Activated CD4-positive, CD25-positive, alpha-beta regulatory T cell treated with anti-CD3 and anti-CD28 coated beads, Interleukin-2, amount 50 U/mL, for 16 hours (primary cell): Measurements from ENCODE around the gene HLA-DPA1.
"Not testable (repeated sequence)": the region's sequence is repeated elsewhere in the genome, so short reads cannot be mapped to it uniquely, and the experiment has no call there.

ENCODE experiments used
- DNase-seq: peaks from one replicate; pipeline ENCODE4 v3.0.0-alpha.2; 2020; ENCODE audit warnings: low read depth, low spot score

Gene HLA-DPA1

DNA sequence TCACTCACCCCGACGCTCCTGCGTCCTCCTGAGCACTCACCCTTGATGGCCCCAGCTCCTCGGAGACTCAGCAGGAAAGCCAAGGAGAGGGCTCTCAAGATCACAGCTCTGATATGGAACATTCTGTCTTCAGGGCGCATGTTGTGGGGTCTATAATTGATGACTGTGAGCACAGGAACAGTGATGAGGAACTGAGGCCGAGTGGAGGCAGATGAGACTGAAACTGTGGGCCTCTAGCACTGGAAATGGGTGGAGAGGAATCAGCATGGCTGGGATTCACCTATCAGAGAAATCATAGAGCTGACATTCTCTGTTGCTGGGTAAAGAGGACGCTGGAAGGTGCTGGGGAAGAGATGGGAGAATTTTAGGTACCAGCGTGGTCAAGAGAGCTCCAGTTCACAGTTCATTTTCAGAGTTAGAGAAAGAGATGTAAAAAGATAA, at the start of gene HLA-DPA1:
Gene HLA-DPA1 (minus strand): TSS at position 219 of the 441 bp plus-strand sequence.
- DNase-seq: peak; percentile 22

DNA sequence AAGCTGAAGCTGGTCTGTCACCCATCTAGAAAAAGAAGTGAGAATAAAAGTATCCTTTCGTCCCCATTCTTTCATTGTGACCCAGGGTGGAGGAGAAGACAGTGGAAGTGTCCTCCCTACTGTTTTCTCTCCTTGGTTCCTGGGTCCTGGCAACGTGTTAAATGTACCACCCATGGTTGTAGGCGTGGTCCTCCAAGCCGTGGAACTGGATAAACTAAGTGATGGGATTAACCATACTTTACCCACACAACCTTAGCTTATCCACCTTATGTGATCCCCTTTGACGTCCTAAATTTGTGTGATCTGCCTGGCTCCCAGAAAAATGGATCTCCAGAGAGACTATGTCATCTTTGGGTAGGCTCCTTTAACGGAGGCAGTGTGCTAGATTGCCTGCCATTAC, 49.7 kb upstream of the HLA-DPA1 start:
- no peak for DNase-seq

DNA sequence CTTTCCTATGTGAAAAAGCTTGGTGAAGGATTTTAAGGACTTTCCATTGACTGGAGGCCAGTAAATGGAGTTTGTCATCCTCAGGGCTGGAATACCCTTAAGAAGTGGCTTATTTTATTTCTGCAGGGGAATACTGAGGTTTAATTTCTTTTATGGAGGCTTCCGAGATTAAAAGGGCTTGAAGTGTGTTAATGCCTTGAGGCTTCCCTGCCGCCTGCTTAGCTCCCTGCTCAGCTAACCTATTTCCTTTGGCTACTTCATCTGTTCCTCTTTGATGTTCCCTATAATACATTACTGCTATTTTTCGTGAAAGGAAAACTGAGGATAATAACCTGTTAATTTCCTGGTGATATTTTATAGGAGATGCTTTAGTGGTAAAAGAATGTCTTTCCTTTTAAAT, 46.6 kb upstream of the HLA-DPA1 start:
- no peak for DNase-seq

DNA sequence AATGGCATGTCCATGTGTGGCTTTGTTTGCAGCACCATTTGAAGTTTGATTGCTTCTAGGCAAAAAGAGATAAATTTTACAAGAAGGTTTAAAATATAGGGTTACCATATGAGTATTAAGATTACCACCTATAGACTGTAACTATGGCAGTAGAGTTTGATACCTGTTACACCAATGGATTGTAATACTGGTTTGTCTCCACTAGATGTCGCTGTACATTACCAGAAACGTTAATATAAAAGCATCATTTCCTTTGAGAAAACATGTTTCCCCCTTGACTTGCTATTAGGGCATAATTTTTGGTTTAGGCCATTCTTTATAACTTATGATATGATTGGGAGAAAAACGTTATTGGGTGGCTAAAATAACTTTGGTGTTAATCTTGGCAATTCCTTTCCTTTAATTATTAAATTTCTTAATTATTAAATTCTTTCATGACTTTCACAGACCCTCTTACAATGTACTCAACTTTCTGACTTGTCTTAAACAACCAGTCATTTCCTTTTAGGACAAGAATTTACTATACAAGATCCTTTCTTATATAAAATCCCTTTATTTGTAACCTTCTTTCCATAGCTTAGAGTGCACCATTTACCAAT, 45.2 kb upstream of the HLA-DPA1 start:
- no peak for DNase-seq

DNA sequence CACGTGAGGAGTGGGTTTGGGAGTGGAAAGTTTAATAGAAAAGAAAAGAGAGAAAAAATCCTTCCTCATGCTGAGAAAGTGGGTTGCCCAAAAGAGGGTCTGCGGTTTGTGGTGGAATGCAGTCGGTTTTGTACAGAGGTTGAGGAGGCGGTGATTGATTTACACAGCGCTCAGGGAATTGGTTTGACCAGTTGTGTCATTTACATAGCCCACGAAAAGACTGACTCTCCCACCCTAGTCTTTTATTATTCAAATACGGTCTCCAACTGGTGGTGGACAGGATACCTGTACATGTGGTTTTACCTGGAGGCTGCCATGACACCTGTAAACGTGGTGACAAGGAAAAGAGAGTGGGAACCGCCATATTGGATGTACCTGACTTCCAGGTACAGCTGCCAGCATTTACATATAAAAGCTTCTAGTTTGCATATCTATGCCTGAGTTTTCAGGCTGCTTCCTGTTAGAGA, 44.4 kb upstream of the HLA-DPA1 start:
- DNase-seq: no peak

GRCh38 chr6:33116841-33117711, 43.6 kb upstream of the HLA-DPA1 start:
- DNase-seq: no peak

DNA sequence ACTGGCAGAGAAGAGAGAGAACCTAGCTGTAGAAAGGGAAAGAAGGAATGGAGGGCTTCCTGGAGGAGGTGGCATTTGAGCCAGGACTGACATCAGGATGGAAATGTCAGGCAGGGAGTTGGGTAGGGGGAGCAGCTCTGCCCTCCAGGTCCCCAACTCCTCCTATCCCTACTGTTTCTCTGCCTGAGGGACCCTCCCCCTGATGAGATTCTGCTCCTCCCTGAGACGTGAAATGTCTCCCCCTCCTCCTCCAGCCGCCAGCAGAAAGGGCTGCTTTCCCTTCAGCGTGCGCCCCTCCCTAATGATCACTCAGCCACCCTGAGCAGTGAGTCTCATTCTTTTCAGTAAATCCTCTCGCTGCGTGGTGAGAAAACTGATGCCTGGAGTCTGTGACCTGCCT, 43.0 kb upstream of the HLA-DPA1 start:
- no peak for DNase-seq

- no peak for DNase-seq
These were observed 41.0 kb upstream of the HLA-DPA1 start for GRCh38 chr6:33114406-33114805.

GRCh38 chr6:33113755-33114154, 40.3 kb upstream of the HLA-DPA1 start:
- DNase-seq: no peak

GRCh38 chr6:33112148-33112547, 38.7 kb upstream of the HLA-DPA1 start:
- no peak for DNase-seq

DNA sequence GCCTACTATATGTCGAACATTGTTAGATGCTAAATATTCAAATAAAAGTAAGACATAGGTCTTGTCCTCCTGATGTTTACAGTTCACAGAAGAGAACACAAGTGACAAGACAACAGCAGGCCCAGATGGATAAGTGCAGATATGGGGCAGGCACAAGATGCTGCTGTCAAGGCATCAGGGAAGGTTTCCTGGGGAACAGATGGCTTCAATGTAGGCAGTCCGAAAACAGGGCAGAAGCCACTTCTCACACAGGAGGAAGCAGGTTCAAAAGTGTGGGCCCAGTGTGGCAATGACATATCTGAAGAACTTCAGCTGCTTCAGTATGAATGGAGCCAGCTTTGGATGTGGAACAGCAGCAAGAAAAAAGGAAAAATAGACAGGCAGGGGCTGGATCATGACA, 34.9 kb upstream of the HLA-DPA1 start:
- no peak for DNase-seq

- DNase-seq: no peak
These were observed 34.2 kb upstream of the HLA-DPA1 start for GRCh38 chr6:33107641-33108040.

GRCh38 chr6:33105916-33106871, 32.7 kb upstream of the HLA-DPA1 start:
- no peak for DNase-seq

GRCh38 chr6:33105386-33105785, 31.9 kb upstream of the HLA-DPA1 start:
- DNase-seq: no peak

- no peak for DNase-seq
These were observed 31.4 kb upstream of the HLA-DPA1 start for GRCh38 chr6:33104887-33105286.

- DNase-seq: no peak
These were observed 30.3 kb upstream of the HLA-DPA1 start for GRCh38 chr6:33103776-33104175.

- DNase-seq: not testable (repeated sequence)
These were observed 27.8 kb upstream of the HLA-DPA1 start for GRCh38 chr6:33101121-33101737.

GRCh38 chr6:33095681-33096080, 22.2 kb upstream of the HLA-DPA1 start:
- no peak for DNase-seq

DNA sequence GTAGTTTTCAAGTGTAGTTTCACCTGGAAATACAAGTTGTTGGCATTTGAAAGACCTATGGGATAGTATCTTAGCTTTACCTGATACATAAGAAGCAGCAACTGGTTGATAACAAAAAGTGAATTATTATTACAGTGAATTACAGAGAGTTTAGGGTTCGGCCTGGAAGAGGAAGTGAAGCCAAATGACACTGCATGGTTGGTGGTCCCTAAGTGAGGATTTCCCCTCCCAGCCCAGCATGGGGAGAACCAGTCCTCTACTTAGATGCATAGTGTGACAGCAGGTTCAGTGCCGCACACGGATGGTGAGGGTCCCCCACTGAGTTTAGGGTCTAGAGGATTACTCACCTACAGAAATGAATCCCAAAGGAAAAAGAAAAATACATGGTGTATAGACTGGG, 20.4 kb upstream of the HLA-DPA1 start:
- no peak for DNase-seq

DNA sequence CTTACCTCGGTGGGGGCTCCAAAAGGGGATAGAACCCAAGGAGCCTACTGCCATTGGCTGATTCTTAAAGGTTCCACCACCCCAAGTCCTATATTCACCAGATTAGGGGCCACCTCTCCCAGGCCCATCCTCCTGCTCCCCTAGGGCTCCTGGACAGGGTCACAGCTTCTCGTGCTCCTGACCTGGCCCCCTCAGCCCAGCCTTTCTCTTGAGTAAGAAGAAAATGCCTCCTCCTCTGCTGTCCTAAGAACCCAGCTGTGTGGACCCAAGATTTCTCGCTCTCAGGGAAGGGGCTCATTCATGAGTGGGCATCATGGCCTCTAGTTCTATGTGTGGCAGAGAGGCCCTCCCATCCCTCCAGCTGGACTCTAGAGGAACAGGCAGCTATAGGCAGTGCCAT, 18.9 kb upstream of the HLA-DPA1 start:
- no peak for DNase-seq

DNA sequence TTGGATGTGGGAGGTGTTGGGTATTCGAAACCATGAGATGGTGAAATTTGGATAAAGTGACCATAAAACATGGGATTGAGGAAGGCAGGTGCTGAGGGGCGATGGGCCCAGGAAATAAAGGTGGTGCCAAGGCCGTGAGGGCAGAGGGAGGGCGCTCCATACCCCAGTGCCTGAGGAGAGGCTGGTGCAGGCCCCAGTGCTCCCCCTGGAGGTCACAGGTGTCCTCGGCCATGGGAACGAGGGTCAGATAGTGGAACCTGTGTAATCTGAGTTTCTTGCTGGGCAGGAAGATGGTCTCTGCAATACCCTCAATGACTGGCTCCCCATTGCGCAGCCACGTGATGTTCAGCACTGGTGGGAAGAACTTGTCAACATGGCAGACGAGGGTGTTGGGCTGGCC, 18.5 kb upstream of the HLA-DPA1 start:
- DNase-seq: peak; percentile 26
